K562 (cell line): ENCODE results near the gene TMTC2. TPM values are rescaled to one million over a fixed set of nuclear protein-coding genes. Genes with fewer than 3 reads are reported as not detected.

ENCODE experiments used
- BCOR ChIP-seq: fragments of 450-650 bp; IDR thresholded peaks from 2 replicates; pipeline ENCODE4 v1.6.1; 2016
- BDP1 ChIP-seq: IDR thresholded peaks from 3 replicates; pipeline ENCODE4 v1.6.1; 2011; ENCODE audit not compliant: insufficient read length, insufficient read depth
- FIP1L1 ChIP-seq: fragments of 200-400 bp; formaldehyde crosslinking; IDR thresholded peaks from 2 replicates; pipeline ENCODE4 v1.6.1; 2018; ENCODE audit warnings: mild to moderate bottlenecking, low read depth, low read length; ENCODE audit not compliant: poor library complexity, severe bottlenecking
- FOXA1 ChIP-seq: fragments of 450-650 bp; IDR thresholded peaks from 2 replicates; pipeline ENCODE4 v1.6.1; 2016; ENCODE audit warnings: mild to moderate bottlenecking, borderline replicate concordance
- GABPB1 ChIP-seq: sonication (generic); formaldehyde crosslinking; IDR thresholded peaks from 2 replicates; pipeline ENCODE4 v1.8.0; 2022; ENCODE audit warnings: mild to moderate bottlenecking, missing genetic modification reagents
- HMGN3 ChIP-seq: IDR thresholded peaks from 2 replicates; pipeline ENCODE4 v1.6.1; 2011; ENCODE audit warnings: borderline replicate concordance, low read depth, mild to moderate bottlenecking, mixed read lengths, low read length; ENCODE audit not compliant: insufficient read length; ENCODE audit errors: extremely low read depth
- NFE2 ChIP-seq: IDR thresholded peaks from 2 replicates; pipeline ENCODE4 v1.6.1; 2014; ENCODE audit warnings: antibody characterized with exemption, low read depth
- PHB ChIP-seq: fragments of 250-450 bp; sonication (Bioruptor Pico); IDR thresholded peaks from 2 replicates; pipeline ENCODE4 v1.5.0; 2021
- POLR2AphosphoS5 ChIP-seq: IDR thresholded peaks from 2 replicates; pipeline ENCODE4 v1.6.1; 2011; ENCODE audit warnings: mild to moderate bottlenecking, low read depth, low read length, moderate library complexity; ENCODE audit not compliant: control insufficient read depth, insufficient read depth
- SMAD2 ChIP-seq: fragments of 150-350 bp; IDR thresholded peaks from 2 replicates; pipeline ENCODE4 v1.6.1; 2014; ENCODE audit warnings: low read depth, mild to moderate bottlenecking, low read length
- STAT5A ChIP-seq: IDR thresholded peaks from 2 replicates; pipeline ENCODE4 v1.6.1; 2012; ENCODE audit warnings: low read length, inconsistent platforms, borderline replicate concordance
- TBP ChIP-seq: optimal IDR thresholded peaks from 2 replicates; pipeline ENCODE3; 2011; ENCODE audit warnings: low read depth, low read length, improper control_type of control experiment
- USF2 ChIP-seq: sonication (generic); formaldehyde crosslinking; IDR thresholded peaks from 2 replicates; pipeline ENCODE4 v1.5.0; 2020; ENCODE audit warnings: missing genetic modification reagents
- ZNF212 ChIP-seq: fragments of 450-650 bp; formaldehyde crosslinking; IDR thresholded peaks from 2 replicates; pipeline ENCODE4 v1.4.0; 2020; ENCODE audit warnings: mild to moderate bottlenecking
- ZNF239 ChIP-seq: fragments of 250-450 bp; sonication (Bioruptor Pico); IDR thresholded peaks from 2 replicates; pipeline ENCODE4 v1.4.0; 2020; ENCODE audit warnings: mild to moderate bottlenecking
- ZNF584 ChIP-seq: fragments of 200-800 bp; sonication (Bioruptor generic); IDR thresholded peaks from 2 replicates; pipeline ENCODE4 v1.6.1; 2016; ENCODE audit warnings: low read depth, mild to moderate bottlenecking, missing genetic modification characterization, missing compliant biosample characterization
- polyA plus RNA-seq, 8 experiments: library from polyadenylated mRNA; depleted of rRNA in 4 of 8; stranded (reverse) in 5 of 8; unstranded in 3 of 8; fragments of >200 nt; fragmentation: Nextera tagmentation in 2 of 8; fragmentation: Illumina TruSeq in 1 of 8; extraction: Ambion mirVana in 2 of 8; extraction: Trizol in 1 of 8; gene quantifications; 2 replicates each; pipeline versions ENCODE4 v1.2.1 to v1.2.3, GENCODE V29; 2011 to 2014; ENCODE audit warnings: inconsistent platforms in 1 of 8, missing spikeins in 1 of 8
- total RNA-seq, 7 experiments: library from RNA; depleted of rRNA in 6 of 7; stranded (reverse); fragments of >200 nt in 6 of 7; fragmentation: Illumina TruSeq in 2 of 7; extraction: Trizol in 2 of 7; gene quantifications; 2 replicates each; pipeline versions ENCODE4 v1.2.1 to v1.2.3, GENCODE V29; 2011 to 2021; ENCODE audit warnings: low replicate concordance in 1 of 7
- TF ChIP-seq, protein P1 (sequence below), 2 experiments: fragments of 450-650 bp; formaldehyde crosslinking in 1 of 2; IDR thresholded peaks; 2 replicates each; pipeline versions ENCODE4 v1.4.0 to v1.6.1; 2014 to 2020; ENCODE audit warnings: mild to moderate bottlenecking in 2 of 2, borderline replicate concordance in 1 of 2, low read depth in 1 of 2

The TMTC2 gene
- total and polyA plus RNA-seq, 9 of the 15 experiments (the other 6 are each of a cell fraction or from before 2014, with no cell fraction given) = 0.29 to 1.1 (median 0.55) TPM

GRCh38 chr12:83172866-83173649 is 486.4 kb downstream of the TMTC2 start (continued):
- TF ChIP-seq NFE2 (no peak), ZNF239 (CRISPR knock-in tag) (no peak), HMGN3 (peak; percentile 78), POLR2AphosphoS5 (peak; percentile 95), USF2 (no peak), ZNF212 (CRISPR knock-in tag) (no peak), FIP1L1 (no peak), PHB (CRISPR knock-in tag) (no peak), SMAD2 (no peak), FOXA1 (no peak), BDP1 (no peak), TBP (peak; percentile 47), BCOR (peak; percentile 58; the same call in 1 of the 2 replicates), GABPB1 (CRISPR knock-in tag) (no peak), ZNF584 (CRISPR knock-in tag) (no peak), STAT5A (peak; percentile 97)
- TF ChIP-seq, protein P1, sequence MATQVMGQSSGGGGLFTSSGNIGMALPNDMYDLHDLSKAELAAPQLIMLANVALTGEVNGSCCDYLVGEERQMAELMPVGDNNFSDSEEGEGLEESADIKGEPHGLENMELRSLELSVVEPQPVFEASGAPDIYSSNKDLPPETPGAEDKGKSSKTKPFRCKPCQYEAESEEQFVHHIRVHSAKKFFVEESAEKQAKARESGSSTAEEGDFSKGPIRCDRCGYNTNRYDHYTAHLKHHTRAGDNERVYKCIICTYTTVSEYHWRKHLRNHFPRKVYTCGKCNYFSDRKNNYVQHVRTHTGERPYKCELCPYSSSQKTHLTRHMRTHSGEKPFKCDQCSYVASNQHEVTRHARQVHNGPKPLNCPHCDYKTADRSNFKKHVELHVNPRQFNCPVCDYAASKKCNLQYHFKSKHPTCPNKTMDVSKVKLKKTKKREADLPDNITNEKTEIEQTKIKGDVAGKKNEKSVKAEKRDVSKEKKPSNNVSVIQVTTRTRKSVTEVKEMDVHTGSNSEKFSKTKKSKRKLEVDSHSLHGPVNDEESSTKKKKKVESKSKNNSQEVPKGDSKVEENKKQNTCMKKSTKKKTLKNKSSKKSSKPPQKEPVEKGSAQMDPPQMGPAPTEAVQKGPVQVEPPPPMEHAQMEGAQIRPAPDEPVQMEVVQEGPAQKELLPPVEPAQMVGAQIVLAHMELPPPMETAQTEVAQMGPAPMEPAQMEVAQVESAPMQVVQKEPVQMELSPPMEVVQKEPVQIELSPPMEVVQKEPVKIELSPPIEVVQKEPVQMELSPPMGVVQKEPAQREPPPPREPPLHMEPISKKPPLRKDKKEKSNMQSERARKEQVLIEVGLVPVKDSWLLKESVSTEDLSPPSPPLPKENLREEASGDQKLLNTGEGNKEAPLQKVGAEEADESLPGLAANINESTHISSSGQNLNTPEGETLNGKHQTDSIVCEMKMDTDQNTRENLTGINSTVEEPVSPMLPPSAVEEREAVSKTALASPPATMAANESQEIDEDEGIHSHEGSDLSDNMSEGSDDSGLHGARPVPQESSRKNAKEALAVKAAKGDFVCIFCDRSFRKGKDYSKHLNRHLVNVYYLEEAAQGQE (IDR thresholded peaks at IDR 0.05; ENCODE audit: borderline replicate concordance) = peak; percentile 16; the same call in 1 of the 2 replicates
- TF ChIP-seq, protein P1 (CRISPR knock-in tag; IDR thresholded peaks at IDR 0.05; ENCODE audit: low read depth) = no peak
